ENCODE data around the gene RIN1. TPM values are rescaled to one million over a fixed set of nuclear protein-coding genes. Genes with fewer than 3 reads are reported as not detected.
A peak's percentile ranks its signal among the peaks of the same experiment; 100 is the strongest.

RIN1 gene
- polyA plus RNA-seq, 1 donor from 2014 or later = 0.28 TPM

DNA sequence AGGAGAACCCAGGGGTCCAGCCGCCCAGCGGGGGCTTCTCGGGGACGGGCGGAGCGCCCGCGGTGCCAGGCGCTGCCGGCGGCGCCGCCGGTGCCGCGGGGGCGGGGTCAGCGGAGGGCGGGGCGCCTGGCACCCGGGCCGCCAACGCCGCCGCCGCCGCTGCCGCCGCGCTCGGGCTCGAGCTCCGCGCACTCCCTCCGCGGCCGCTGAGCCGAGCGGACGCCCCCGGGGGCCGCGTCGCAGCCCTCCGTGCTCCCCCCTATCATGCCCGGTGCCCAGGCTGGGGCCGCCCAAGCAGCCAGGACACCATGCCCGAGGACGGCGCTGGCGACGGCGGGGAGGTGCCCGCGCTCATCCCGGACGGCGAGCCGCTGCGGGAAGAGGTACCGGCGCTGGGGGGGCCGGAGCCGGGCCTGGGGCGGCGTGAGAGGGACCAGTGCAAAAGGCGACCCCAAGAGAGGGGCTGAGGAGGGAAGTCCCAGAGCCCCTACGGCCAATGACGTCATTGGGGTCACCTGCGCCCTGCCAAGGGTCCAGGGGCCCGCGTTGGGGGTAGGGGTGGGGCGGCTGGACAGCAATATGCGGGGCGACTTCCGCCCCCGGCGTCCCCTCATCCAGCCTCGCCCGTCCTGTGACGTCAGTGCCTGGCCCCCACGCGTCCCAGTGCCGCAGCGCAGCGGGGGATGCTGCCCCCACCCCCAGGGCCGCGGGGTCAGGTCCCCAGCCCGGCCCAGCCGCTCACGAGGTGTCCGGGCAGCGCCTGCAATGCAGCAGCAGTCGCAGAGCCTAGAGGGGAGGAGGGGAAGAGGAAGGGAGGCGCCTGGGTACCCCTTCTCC, 44.3 kb downstream of the RIN1 start, which contains the start of gene TMEM151A:
Gene TMEM151A (plus strand): TSS at position 189 of the 837 bp plus-strand sequence. CDS start 120 bp downstream, at position 309.
- peak within 1 kb of the TSS; percentile 61 to 92 (median 88) for H3K4me3 Mint-ChIP-seq
- H3K27me3 Mint-ChIP-seq = peaks cover 15% of the 10 kb centered on the region
- H3K27ac Mint-ChIP-seq = peak within 1 kb of the TSS in 2 of 3 donors; percentile 74 to 83
- peaks cover 13 to 22% (median 16%) of the 10 kb centered on the region in 3 donors for H3K4me1 Mint-ChIP-seq
- H3K9me3 Mint-ChIP-seq = no peaks in the 10 kb centered on the region
- peaks cover 4% of the 10 kb centered on the region for H3K36me3 Mint-ChIP-seq

GRCh38 chr11:66291303-66291705, 44.9 kb downstream of the RIN1 start:
- Mint-ChIP-seq H3K27me3 (peaks cover 15% of the 10 kb centered on the region), H3K4me3 (peak overlapping the region in 3 of 4 donors; percentile 50 to 83 (median 66)), H3K9me3 (no peaks in the 10 kb centered on the region), H3K4me1 (peaks cover 13 to 22% (median 16%) of the 10 kb centered on the region in 3 donors), H3K27ac (peak overlapping the region in 1 of 3 donors; percentile 74), H3K36me3 (peaks cover 3% of the 10 kb centered on the region)

DNA sequence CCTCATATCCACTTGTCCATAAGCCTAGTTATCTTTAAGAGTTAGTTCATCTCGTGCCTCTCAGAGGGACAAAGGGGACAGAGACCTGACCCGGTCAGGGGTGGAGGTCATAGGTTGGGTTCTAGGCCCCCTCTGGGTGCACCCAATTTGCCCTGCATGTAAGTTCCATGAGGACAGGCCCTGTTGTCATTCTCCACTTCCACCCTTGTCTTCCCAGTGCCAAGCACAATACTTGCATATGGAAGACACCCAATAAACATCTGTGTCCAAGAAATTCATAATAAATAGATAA, 46.0 kb downstream of the RIN1 start:
- Mint-ChIP-seq H3K36me3 (peaks cover 1% of the 10 kb centered on the region), H3K9me3 (no peaks in the 10 kb centered on the region), H3K4me1 (peaks cover 13 to 22% (median 18%) of the 10 kb centered on the region in 3 donors), H3K27ac (peak overlapping the region in 1 of 3 donors; percentile 74), H3K27me3 (peaks cover 15% of the 10 kb centered on the region), H3K4me3 (peak overlapping the region; percentile 61 to 97 (median 88))

GRCh38 chr11:66289548-66290329, 46.5 kb downstream of the RIN1 start:
- peaks cover 1% of the 10 kb centered on the region for H3K36me3 Mint-ChIP-seq
- peak overlapping the region; percentile 83 to 97 (median 90) for H3K4me3 Mint-ChIP-seq
- H3K9me3 Mint-ChIP-seq = no peaks in the 10 kb centered on the region
- H3K4me1 Mint-ChIP-seq = peaks cover 13 to 22% (median 18%) of the 10 kb centered on the region in 3 donors
- peaks cover 15% of the 10 kb centered on the region for H3K27me3 Mint-ChIP-seq
- peak overlapping the region; percentile 17 to 79 (median 74) for H3K27ac Mint-ChIP-seq

DNA sequence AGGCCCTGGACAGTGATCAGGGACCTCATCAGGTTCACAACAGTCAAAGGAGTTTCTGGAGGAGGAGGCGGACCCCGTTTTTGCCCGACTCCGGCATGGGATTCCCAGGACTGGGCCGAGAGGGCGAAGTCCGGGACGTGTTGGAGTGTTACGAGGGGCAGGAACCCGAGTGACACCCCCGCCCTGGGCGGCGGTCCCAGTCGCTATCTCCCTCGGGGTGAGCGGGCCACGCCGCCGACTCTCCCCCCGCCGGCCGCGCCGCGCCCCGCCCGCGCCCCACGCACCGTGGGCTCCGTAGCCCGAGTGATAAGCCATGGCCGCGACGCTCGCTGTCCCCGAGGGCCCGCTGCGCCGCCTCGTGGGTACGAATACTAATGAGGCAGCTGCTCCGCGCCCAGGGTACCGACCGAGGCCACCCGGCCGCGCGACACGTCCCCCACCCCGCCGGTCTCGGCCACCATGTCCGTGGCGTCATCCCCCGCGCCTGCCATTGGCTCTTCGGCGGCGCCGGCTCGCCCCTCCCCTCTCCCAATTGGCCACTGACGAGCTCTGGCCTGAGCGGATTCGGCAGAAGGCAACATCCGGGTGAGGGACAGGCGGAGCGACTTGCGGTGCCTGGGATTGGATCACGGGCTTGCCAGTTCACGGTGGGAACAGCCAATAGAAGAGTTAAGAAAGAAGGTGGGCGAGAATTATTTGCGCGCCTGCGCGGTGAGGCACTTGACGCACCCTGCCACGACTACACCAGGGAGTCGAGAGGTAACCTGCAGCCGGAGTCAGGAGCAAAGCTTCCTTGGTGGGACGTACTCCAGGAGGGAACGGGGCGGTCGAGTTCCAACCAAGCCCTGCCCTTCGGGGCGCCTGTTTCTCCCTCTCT, 47.3 kb downstream of the RIN1 start, which contains the start of gene YIF1A:
Gene YIF1A (minus strand): TSS at position 473 of the 877 bp plus-strand sequence. CDS start 158 bp downstream, at position 315.
- Mint-ChIP-seq H3K27me3 (peaks cover 15% of the 10 kb centered on the region), H3K27ac (peak within 1 kb of the TSS; percentile 74 to 93 (median 79)), H3K4me3 (peak within 1 kb of the TSS; percentile 83 to 97 (median 90)), H3K9me3 (no peaks in the 10 kb centered on the region), H3K4me1 (peaks cover 13 to 22% (median 18%) of the 10 kb centered on the region in 3 donors), H3K36me3 (peaks cover 2% of the 10 kb centered on the region)

GRCh38 chr11:66287889-66288670, 48.2 kb downstream of the RIN1 start:
- Mint-ChIP-seq H3K36me3 (peaks cover 2% of the 10 kb centered on the region), H3K4me1 (peaks cover 13 to 22% (median 19%) of the 10 kb centered on the region in 3 donors), H3K9me3 (no peaks in the 10 kb centered on the region), H3K27ac (peak overlapping the region in 2 of 3 donors; percentile 74 to 93), H3K27me3 (peaks cover 11% of the 10 kb centered on the region), H3K4me3 (peak overlapping the region; percentile 83 to 97 (median 89))

- Mint-ChIP-seq H3K27me3 (peaks cover 5% of the 10 kb centered on the region), H3K27ac (peak overlapping the region in 1 of 3 donors; percentile 74), H3K4me1 (peaks cover 17 to 21% (median 19%) of the 10 kb centered on the region in 3 donors), H3K4me3 (peak overlapping the region; percentile 72 to 97 (median 87)), H3K9me3 (no peaks in the 10 kb centered on the region), H3K36me3 (peaks cover 2% of the 10 kb centered on the region)
Measured at GRCh38 chr11:66287211-66287888, 48.9 kb downstream of the RIN1 start.

- H3K27me3 Mint-ChIP-seq = peaks cover 5% of the 10 kb centered on the region
- H3K27ac Mint-ChIP-seq = peak overlapping the region in 2 of 3 donors; percentile 7 to 74
- peaks cover 2% of the 10 kb centered on the region for H3K36me3 Mint-ChIP-seq
- H3K9me3 Mint-ChIP-seq = no peaks in the 10 kb centered on the region
- peak overlapping the region in 3 of 4 donors; percentile 52 to 83 (median 72) for H3K4me3 Mint-ChIP-seq
- H3K4me1 Mint-ChIP-seq = peaks cover 22 to 25% (median 24%) of the 10 kb centered on the region in 3 donors
Measured at GRCh38 chr11:66286699-66287098, 49.5 kb downstream of the RIN1 start.

DNA sequence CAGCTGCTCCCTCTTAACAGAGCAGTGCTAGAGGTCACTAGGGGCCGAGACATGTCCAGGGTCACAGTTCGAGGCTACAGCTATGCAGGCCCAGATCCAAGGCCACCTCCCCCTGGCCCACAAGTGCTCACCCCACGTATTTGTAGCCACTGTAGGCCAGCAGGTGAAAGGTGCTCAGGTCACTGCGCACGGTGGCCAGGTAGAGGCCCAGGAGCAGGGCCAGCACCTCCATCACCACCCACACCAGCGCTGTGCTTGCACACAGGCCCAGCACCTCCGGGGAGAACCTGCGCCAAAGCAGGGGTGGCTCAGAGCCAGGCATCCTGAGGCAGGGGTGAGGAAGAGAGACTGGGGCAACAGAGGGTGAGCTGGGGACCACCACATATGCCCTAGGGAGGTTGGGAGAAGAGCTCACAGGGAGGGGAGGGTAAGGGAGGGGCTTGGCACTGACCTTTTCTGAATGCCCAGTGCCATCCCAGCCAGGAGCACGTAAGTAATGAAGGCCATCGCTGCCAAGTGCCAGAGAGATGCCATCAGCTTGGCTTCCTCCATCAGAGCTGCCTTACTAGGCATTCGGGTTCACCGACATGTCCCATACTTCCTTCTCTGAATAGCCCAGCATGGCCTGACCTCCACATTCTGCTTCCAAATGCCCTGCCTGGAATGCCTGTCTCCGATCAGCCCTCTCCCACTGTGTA, 50.8 kb downstream of the RIN1 start:
- H3K27ac Mint-ChIP-seq = peak overlapping the region in 2 of 3 donors; percentile 43 to 93
- peaks cover 20 to 35% (median 27%) of the 10 kb centered on the region in 3 donors for H3K4me1 Mint-ChIP-seq
- H3K27me3 Mint-ChIP-seq = peaks cover 1% of the 10 kb centered on the region
- H3K36me3 Mint-ChIP-seq = peaks cover 2% of the 10 kb centered on the region
- H3K4me3 Mint-ChIP-seq = peak overlapping the region in 1 of 4 donors; percentile 51
- H3K9me3 Mint-ChIP-seq = no peaks in the 10 kb centered on the region

GRCh38 chr11:66284526-66285078, 51.6 kb downstream of the RIN1 start:
- peaks cover 2% of the 10 kb centered on the region for H3K27me3 Mint-ChIP-seq
- H3K36me3 Mint-ChIP-seq = peaks cover 2% of the 10 kb centered on the region
- H3K9me3 Mint-ChIP-seq = no peaks in the 10 kb centered on the region
- H3K27ac Mint-ChIP-seq = peak overlapping the region in 2 of 3 donors; percentile 43 to 93
- H3K4me1 Mint-ChIP-seq = peaks cover 19 to 30% (median 19%) of the 10 kb centered on the region in 3 donors
- H3K4me3 Mint-ChIP-seq = peak overlapping the region in 1 of 4 donors; percentile 51

DNA sequence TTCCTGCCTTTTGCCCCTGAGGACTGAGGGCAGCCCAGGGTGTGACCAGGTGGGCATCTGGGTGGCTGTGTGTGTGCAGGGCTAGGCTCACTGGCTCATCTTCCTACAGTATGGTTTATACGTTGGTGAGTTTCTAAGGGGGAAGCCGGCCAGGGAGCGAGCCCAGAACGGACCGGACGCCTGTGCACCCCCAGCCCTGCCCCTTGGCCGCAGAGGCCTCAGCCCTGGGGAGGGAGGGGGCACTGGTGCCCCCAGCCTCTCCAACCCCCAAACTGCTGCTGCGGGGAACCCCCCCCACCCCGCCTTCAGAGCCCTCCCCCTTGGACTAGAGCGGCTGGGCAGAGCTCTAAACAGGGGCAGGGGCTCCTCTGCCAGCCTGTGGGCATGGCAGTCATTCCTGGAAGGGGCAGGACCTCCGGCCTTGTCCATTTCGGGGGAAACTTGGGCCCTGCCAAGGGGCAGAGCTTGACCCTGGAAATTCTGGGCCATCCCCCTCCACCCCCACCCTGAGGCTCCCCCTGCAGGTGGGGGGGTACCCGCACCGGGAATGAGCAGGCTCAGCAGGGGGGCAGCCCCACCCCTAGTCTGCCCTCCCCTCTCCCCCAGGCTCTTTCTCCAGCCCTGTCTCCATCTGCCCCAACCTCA, 52.7 kb downstream of the RIN1 start:
- peaks cover 1% of the 10 kb centered on the region for H3K36me3 Mint-ChIP-seq
- peak overlapping the region in 1 of 4 donors; percentile 93 for H3K4me3 Mint-ChIP-seq
- peak overlapping the region; percentile 98 to 99 (median 99) for H3K27ac Mint-ChIP-seq
- H3K27me3 Mint-ChIP-seq = peaks cover 4% of the 10 kb centered on the region
- peaks cover 14 to 28% (median 16%) of the 10 kb centered on the region in 3 donors for H3K4me1 Mint-ChIP-seq
- no peaks in the 10 kb centered on the region for H3K9me3 Mint-ChIP-seq

Measured in IgD-negative memory B cell (primary cell).